ENCODE results near the gene ZNF324B. TPM values are rescaled to one million over a fixed set of nuclear protein-coding genes. Genes with fewer than 3 reads are reported as not detected.
"Not testable (repeated sequence)": the region's sequence is repeated elsewhere in the genome, so short reads cannot be mapped to it uniquely, and the experiment has no call there.

Gene ZNF324B
- total RNA-seq, 1 experiment from 2014 or later, result 4.1 TPM

GRCh38 chr19:58453743-58454142, 2.3 kb downstream of the ZNF324B start:
- no peak for DNase-seq (ENCODE audit: low read depth)

GRCh38 chr19:58455306-58455705, 3.9 kb downstream of the ZNF324B start:
- no peak for DNase-seq (ENCODE audit: low read depth)

- no peak for DNase-seq (ENCODE audit: low read depth)
Measured at GRCh38 chr19:58456111-58456510, 4.7 kb downstream of the ZNF324B start.

GRCh38 chr19:58460039-58460438, 8.6 kb downstream of the ZNF324B start:
- no peak for DNase-seq (ENCODE audit: low read depth)

- DNase-seq (ENCODE audit: low read depth), result no peak
Measured at GRCh38 chr19:58466089-58466759, 14.8 kb downstream of the ZNF324B start.

- peak; percentile 96 for DNase-seq (ENCODE audit: low read depth)
Measured at GRCh38 chr19:58466760-58467589, 15.6 kb downstream of the ZNF324B start, which contains the start of gene ZNF324. Gene ZNF324, plus strand, starts transcription at chr19:58467080. Its CDS starts 2,106 bp downstream, at chr19:58469186.

GRCh38 chr19:58468216-58468839, 16.9 kb downstream of the ZNF324B start:
- DNase-seq (ENCODE audit: low read depth), result no peak

GRCh38 chr19:58469241-58470013, 18.0 kb downstream of the ZNF324B start:
- no peak for DNase-seq (ENCODE audit: low read depth)

- DNase-seq (ENCODE audit: low read depth), result not testable (repeated sequence)
Measured at GRCh38 chr19:58470837-58471543, 19.6 kb downstream of the ZNF324B start.

GRCh38 chr19:58471736-58472135, 20.3 kb downstream of the ZNF324B start:
- no peak for DNase-seq (ENCODE audit: low read depth)

- DNase-seq (ENCODE audit: low read depth), result no peak
Measured at GRCh38 chr19:58473775-58474174, 22.4 kb downstream of the ZNF324B start.

GRCh38 chr19:58474291-58474996, 23.0 kb downstream of the ZNF324B start:
- DNase-seq (ENCODE audit: low read depth), result peak; percentile 65

GRCh38 chr19:58474997-58475713, 23.7 kb downstream of the ZNF324B start:
- no peak for DNase-seq (ENCODE audit: low read depth)

- DNase-seq (ENCODE audit: low read depth), result peak; percentile 97
Measured at GRCh38 chr19:58475714-58476497, 24.5 kb downstream of the ZNF324B start, which contains the start of gene ZNF446. Gene ZNF446, plus strand, starts transcription at chr19:58476352. Its CDS starts 867 bp downstream, at chr19:58477219.

- DNase-seq (ENCODE audit: low read depth), result peak; percentile 24
Measured at GRCh38 chr19:58476498-58477015, 25.1 kb downstream of the ZNF324B start.

GRCh38 chr19:58477130-58477529, 25.7 kb downstream of the ZNF324B start:
- no peak for DNase-seq (ENCODE audit: low read depth)

GRCh38 chr19:58477871-58478270, 26.4 kb downstream of the ZNF324B start:
- no peak for DNase-seq (ENCODE audit: low read depth)

- DNase-seq (ENCODE audit: low read depth), result no peak
Measured at GRCh38 chr19:58479303-58479702, 27.9 kb downstream of the ZNF324B start.

Measured in RPMI7951 (cell line).